ENCODE data around the gene KDF1. TPM values are rescaled to one million over a fixed set of nuclear protein-coding genes. Genes with fewer than 3 reads are reported as not detected.
A peak's percentile ranks its signal among the peaks of the same experiment; 100 is the strongest.

Gene KDF1
- total RNA-seq, 1 donor, result not detected

DNA sequence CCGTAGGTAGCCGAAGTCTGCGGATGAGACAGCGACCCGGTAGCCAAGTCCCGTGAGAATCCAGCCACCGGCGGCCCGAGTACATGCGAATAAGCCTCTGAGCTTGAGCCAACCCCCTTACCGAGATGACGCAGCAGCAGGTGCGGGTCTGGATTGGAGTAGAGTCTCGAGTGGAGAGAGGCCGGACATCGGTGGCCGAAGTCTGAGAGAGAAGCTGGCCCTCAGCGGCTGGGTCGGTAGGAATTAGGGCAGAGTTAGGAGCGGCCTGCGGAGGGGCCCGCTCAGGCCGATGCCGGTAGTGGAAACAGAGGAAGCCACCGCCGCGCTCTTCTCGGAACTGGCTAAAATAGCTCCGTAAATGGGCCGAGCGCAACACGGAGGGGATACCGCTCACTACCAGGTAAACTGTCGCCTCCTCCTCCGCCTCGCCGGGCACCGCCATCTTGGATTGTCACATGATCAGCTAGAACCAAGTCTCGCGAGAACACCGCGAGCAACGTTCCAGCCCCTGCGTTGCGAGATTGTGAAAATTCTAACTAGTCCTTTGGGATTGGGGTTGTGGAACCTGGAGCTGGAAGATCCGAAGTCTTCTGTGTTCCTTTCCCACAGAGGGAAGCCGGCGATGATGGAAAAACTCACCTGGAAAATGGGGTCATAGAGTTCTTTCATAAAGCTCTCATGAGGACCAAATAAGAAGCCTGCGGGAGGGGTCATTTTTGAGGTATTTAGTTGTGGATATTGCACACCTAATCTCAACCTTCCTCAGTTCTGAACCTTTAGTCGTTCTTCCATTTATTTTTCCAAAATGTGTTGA, 60.1 kb downstream of the KDF1 start, which contains the start of gene GPATCH3:
TSS of gene GPATCH3 (minus strand) at position 467 of the 814 bp plus-strand sequence. CDS start at position 442, 25 bp downstream.
- peak; percentile 97 for DNase-seq (ENCODE audit: low read depth)
- H3K4me3 ChIP-seq (ENCODE audit: low read depth, low read length), result peak within 1 kb of the TSS; percentile 99
- TF ChIP-seq, protein P1, sequence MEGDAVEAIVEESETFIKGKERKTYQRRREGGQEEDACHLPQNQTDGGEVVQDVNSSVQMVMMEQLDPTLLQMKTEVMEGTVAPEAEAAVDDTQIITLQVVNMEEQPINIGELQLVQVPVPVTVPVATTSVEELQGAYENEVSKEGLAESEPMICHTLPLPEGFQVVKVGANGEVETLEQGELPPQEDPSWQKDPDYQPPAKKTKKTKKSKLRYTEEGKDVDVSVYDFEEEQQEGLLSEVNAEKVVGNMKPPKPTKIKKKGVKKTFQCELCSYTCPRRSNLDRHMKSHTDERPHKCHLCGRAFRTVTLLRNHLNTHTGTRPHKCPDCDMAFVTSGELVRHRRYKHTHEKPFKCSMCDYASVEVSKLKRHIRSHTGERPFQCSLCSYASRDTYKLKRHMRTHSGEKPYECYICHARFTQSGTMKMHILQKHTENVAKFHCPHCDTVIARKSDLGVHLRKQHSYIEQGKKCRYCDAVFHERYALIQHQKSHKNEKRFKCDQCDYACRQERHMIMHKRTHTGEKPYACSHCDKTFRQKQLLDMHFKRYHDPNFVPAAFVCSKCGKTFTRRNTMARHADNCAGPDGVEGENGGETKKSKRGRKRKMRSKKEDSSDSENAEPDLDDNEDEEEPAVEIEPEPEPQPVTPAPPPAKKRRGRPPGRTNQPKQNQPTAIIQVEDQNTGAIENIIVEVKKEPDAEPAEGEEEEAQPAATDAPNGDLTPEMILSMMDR (IDR thresholded peaks at IDR 0.05; ENCODE audit: insufficient read depth, low read length), result no peak

Other genes starting within 250 kb of the KDF1 start
- gene PIGV, start 172.5 kb downstream of the KDF1 start, total RNA-seq (ENCODE audit: low replicate concordance), result 11.5 and 18.1 TPM in 2 replicates
- gene ZDHHC18, start 133.8 kb downstream of the KDF1 start, total RNA-seq (ENCODE audit: low replicate concordance), result 2.5 and 10.4 TPM in 2 replicates
- gene SFN, start 97.3 kb downstream of the KDF1 start, total RNA-seq (ENCODE audit: low replicate concordance), result 1.1 TPM in 1 of 2 replicates, not detected in the other
- 7.0 and 8.7 TPM in 2 replicates for gene GPN2, start 70.2 kb downstream of the KDF1 start, total RNA-seq (ENCODE audit: low replicate concordance)
- 5.9 and 21.0 TPM in 2 replicates for gene GPATCH3, start 60.0 kb downstream of the KDF1 start, total RNA-seq (ENCODE audit: low replicate concordance)
- not detected in 2 replicates for gene NR0B2, start 46.5 kb downstream of the KDF1 start, total RNA-seq (ENCODE audit: low replicate concordance)
- 23.8 and 26.7 TPM in 2 replicates for gene NUDC, start 38.7 kb downstream of the KDF1 start, total RNA-seq (ENCODE audit: low replicate concordance)
- gene TRNP1, start 33.2 kb upstream of the KDF1 start, total RNA-seq (ENCODE audit: low replicate concordance), result 11.6 and 19.1 TPM in 2 replicates
- gene TENT5B, start 52.4 kb upstream of the KDF1 start, total RNA-seq (ENCODE audit: low replicate concordance), result 1.9 and 6.8 TPM in 2 replicates
- gene SLC9A1, start 194.7 kb upstream of the KDF1 start, total RNA-seq (ENCODE audit: low replicate concordance), result 1.3 and 7.4 TPM in 2 replicates